Stimulated activated naive CD4-positive, alpha-beta T cell treated with Interleukin-2 at 50 U/mL for 16 hours (primary cell): ENCODE measurements around the gene SOX6.

Experiments
- DNase-seq: peaks from one replicate; lab custom pipeline; 2025; lab: John Stamatoyannopoulos, UW

The SOX6 gene

GRCh38 chr11:15993345-15993744 is 363.0 kb downstream of the SOX6 start:
- DNase-seq, result no peak

GRCh38 chr11:15991215-15991614 is 365.1 kb downstream of the SOX6 start:
- DNase-seq, result no peak

- DNase-seq, result no peak
These were observed 366.7 kb downstream of the SOX6 start for GRCh38 chr11:15989685-15990084.

- no peak for DNase-seq
These were observed 367.6 kb downstream of the SOX6 start for GRCh38 chr11:15988693-15989231.

GRCh38 chr11:15988016-15988550 is 368.3 kb downstream of the SOX6 start:
- no peak for DNase-seq

- no peak for DNase-seq
These were observed 369.3 kb downstream of the SOX6 start for GRCh38 chr11:15987046-15987445.

- DNase-seq, result no peak
These were observed 370.5 kb downstream of the SOX6 start for GRCh38 chr11:15985860-15986139.

GRCh38 chr11:15985127-15985859 is 371.1 kb downstream of the SOX6 start:
- no peak for DNase-seq

- no peak for DNase-seq
These were observed 375.1 kb downstream of the SOX6 start for GRCh38 chr11:15981292-15981691.

- DNase-seq, result no peak
These were observed 379.2 kb downstream of the SOX6 start for GRCh38 chr11:15977116-15977515.

- no peak for DNase-seq
These were observed 379.8 kb downstream of the SOX6 start for GRCh38 chr11:15976433-15977045.

GRCh38 chr11:15975742-15976141 is 380.6 kb downstream of the SOX6 start:
- DNase-seq, result no peak

GRCh38 chr11:15972838-15973237 is 383.5 kb downstream of the SOX6 start:
- no peak for DNase-seq

- DNase-seq, result no peak
These were observed 385.2 kb downstream of the SOX6 start for GRCh38 chr11:15971215-15971546.

- no peak for DNase-seq
These were observed 385.7 kb downstream of the SOX6 start for GRCh38 chr11:15970506-15971214.

GRCh38 chr11:15969701-15970329 is 386.5 kb downstream of the SOX6 start:
- DNase-seq, result no peak

- no peak for DNase-seq
These were observed 387.1 kb downstream of the SOX6 start for GRCh38 chr11:15969281-15969680.

GRCh38 chr11:15968461-15969130 is 387.8 kb downstream of the SOX6 start:
- DNase-seq, result no peak

- no peak for DNase-seq
These were observed 388.4 kb downstream of the SOX6 start for GRCh38 chr11:15967966-15968365.

GRCh38 chr11:15967166-15967565 is 389.2 kb downstream of the SOX6 start:
- no peak for DNase-seq

- no peak for DNase-seq
These were observed 390.6 kb downstream of the SOX6 start for GRCh38 chr11:15965562-15966250.
